Urinary bladder (tissue), 4 donors: ENCODE measurements around the gene CDK2. TPM values are rescaled to one million over a fixed set of nuclear protein-coding genes. Genes with fewer than 3 reads are reported as not detected.
"Not testable (repeated sequence)": the region's sequence is repeated elsewhere in the genome, so short reads cannot be mapped to it uniquely, and the experiment has no call there.

Source experiments
- DNase-seq: peaks from one replicate; pipeline ENCODE4 v3.0.0-alpha.2; 2015; ENCODE audit errors: extremely low spot score
- H3K27ac ChIP-seq: one replicate; pipeline ENCODE4 v1.5.1; 2013; ENCODE audit warnings: low read depth, mild to moderate bottlenecking, moderate library complexity
- H3K36me3 ChIP-seq: one replicate; pipeline ENCODE4 v1.6.1; 2013; ENCODE audit warnings: mild to moderate bottlenecking, moderate library complexity; ENCODE audit not compliant: insufficient read depth
- H3K4me1 ChIP-seq: one replicate; pipeline ENCODE4 v1.6.1; 2013; ENCODE audit warnings: mild to moderate bottlenecking, moderate library complexity; ENCODE audit not compliant: insufficient read depth
- H3K4me3 ChIP-seq: one replicate; pipeline ENCODE4 v1.5.1; 2013; ENCODE audit warnings: low read depth, low read length
- WGBS: extraction: QIAGEN DNeasy Blood & Tissue Kit; methylation state at CpG from one replicate; pipeline ENCODE4 v1.1.7; 2013; 5-methylcytosine and 5-hydroxymethylcytosine counted together
- polyA plus RNA-seq: library from polyadenylated mRNA; stranded (reverse); fragments of 200-250 nt; gene quantifications from one replicate; pipeline ENCODE4 v1.2.3, GENCODE V29; 2013
- total RNA-seq: library from RNA; depleted of rRNA; stranded (reverse); fragments of >200 nt; gene quantifications from one replicate; pipeline ENCODE4 v1.2.3, GENCODE V29; 2014
- donor health status: healthy with polysubstance abuse.
- donor health status: healthy.

The CDK2 gene
- total and polyA plus RNA-seq, 2 donors = 32.3 to 33.6 TPM

DNA sequence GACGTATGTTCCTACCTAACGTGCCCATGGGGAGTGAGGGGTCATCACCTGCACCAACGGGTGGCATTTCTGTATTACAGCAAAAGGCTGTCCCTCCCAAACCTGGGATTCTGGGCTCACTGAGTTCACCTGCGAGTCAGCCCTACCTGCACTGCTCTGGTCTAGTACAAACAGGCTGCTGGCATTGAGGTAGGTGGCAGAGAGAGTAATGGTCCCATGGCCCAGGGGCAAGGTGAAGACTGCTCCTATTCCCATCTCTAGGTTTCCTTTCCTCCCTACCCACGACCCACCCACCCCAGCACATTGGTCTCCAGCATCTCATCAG, 30.9 kb downstream of the CDK2 start:
- Histone ChIP-seq H3K4me3 (peak overlapping the region; percentile 53), H3K36me3 (peaks cover 6% of the 10 kb centered on the region), H3K27ac (peak overlapping the region; percentile 47), H3K4me1 (no peaks in the 10 kb centered on the region)
- 3% methylated on average over 5 of the region's 5 CpGs for WGBS
- DNase-seq = no peak

DNA sequence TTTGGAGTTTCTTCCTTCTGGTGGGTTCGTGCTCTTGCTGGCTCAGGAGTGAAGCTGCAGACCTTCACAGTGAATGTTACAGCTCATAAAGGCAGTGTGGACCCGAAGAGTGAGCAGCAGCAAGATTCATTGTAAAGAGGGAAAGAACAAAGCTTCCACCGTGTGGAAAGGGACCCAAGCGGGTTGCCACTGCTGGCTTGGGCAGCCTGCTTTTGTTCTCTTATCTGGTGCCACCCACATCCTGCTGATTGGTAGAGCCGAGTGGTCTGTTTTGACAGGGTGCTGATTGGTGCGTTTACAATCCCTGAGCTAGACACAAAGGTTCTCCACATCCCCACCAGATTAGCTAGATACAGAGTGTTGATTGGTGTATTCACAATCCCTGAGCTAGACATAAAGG, 32.9 kb downstream of the CDK2 start:
- H3K27ac ChIP-seq, DNase-seq, H3K4me3 ChIP-seq, H3K36me3 ChIP-seq, H3K4me1 ChIP-seq: not testable (repeated sequence)
- WGBS = 79% methylated on average over 5 of the region's 6 CpGs

DNA sequence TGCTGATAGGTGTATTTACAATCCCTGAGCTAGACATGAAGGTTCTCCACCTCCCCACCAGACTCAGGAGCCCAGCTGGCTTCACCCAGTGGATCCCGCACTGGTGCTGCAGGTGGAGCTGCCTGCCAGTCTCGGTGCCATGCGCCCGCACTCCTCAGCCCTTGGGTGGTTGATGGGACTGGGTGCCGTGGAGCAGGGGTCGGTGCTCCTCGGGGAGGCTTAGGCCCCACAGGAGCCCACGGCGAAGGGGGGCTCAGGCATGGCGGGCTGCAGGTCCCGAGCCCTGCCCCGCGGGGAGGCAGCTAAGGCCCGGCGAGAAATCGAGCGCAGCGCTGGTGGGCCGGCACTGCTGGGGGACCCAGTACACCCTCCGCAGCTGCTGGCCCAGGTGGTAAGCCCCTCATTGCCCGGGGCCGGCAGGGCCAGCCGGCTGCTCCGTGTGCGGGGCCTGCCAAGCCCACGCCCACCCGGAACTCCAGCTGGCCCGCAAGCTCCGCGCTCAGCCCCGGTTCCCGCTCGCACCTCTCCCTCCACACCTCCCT, 33.4 kb downstream of the CDK2 start:
- H3K4me1 ChIP-seq, H3K4me3 ChIP-seq, H3K27ac ChIP-seq, DNase-seq, H3K36me3 ChIP-seq: not testable (repeated sequence)
- 97% methylated on average over 33 of the region's 33 CpGs for WGBS

DNA sequence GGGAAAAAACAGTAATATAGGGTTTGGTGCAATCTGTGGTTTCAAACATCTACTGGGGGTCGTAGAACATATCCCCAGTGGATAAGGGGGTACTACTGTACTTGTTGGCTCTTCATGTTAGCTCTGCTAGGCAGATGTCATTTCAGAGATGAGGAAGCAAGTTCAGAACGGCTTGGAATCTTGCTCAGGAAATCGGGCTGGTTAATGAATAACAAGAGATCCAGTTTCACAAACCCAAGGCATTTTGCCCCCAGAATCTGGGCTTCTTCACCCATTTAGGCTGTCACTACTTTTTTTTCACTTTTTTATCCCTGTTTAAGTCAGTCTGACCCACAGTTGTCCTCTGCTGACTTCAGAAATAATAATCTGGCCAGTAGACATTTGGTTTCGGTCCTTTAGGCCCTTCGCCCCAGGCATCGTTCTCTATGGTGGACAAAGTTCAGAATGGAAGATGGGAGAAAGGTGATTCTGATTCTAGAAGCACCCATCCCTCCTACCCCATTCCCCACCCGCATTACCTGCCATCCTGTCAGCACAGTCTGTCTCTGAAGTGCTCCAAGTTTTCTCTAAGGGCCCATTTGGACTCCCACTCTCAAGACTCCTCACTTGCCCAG, 35.0 kb downstream of the CDK2 start:
- H3K4me3 ChIP-seq = no peak overlapping the region
- no peaks in the 10 kb centered on the region for H3K4me1 ChIP-seq
- H3K27ac ChIP-seq = no peak overlapping the region
- no peak for DNase-seq
- 80% methylated on average over 7 of the region's 7 CpGs for WGBS
- no peaks in the 10 kb centered on the region for H3K36me3 ChIP-seq

GRCh38 chr12:56003376-56003775, 36.7 kb downstream of the CDK2 start:
- 84% methylated on average over 5 of the region's 5 CpGs for WGBS
- not testable (repeated sequence) for H3K27ac ChIP-seq, H3K4me1 ChIP-seq, H3K4me3 ChIP-seq, DNase-seq, H3K36me3 ChIP-seq

- WGBS = 88% methylated on average over 10 of the region's 10 CpGs
- H3K36me3 ChIP-seq = no peaks in the 10 kb centered on the region
These were observed 37.6 kb downstream of the CDK2 start for GRCh38 chr12:56004211-56004610.

DNA sequence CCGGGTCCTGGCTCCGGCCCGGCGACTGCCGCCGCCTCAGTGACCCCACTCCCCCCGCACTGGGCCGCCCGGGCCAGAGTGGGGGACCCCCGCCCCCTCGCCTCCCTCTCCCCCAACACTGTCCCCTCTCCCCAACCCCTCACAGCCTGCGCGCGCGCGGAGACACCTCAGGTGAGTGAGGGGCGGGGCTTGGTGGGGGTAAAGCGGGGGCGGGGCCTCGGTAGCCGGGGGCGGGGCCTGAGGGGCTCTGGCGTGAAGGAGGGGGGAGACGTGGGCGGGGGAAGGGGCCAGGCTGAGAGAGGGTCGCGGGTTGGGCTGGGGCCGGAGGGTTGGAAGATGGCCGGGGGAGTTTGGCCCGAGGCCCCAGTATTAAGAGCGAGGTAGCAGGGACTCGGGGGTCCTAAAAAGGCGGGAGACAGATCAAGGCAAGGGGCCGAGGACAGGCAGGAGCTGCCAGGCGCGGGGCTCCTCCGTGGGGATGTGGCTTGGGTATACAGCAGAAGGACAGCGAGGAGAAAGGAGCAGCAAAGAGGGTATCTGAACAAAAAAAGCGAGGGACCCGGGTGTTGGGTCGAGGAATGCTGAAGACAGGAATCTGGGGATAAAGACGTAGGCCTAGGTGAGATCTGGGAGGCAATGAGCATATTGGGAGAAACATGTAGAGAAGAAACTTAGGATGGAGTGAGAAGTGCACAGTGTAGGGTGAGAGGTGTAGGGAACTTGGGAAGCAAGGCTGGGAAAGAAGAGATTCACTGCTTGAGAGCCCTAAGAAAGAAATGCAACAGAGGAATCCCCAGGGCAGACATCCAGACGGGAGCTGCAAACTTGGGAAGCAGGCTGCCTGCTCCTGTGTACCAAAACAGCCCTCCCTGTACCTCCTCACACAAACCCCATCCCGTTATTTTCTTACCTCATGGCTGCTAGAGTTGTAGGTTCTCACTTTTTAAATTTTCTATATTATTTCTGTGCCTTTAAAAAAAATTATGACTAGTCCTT, 41.2 kb downstream of the CDK2 start:
- no peak for DNase-seq
- WGBS = under 1% methylated on average over 44 of the region's 44 CpGs
- H3K36me3 ChIP-seq = no peaks in the 10 kb centered on the region
- peak overlapping the region; percentile 97 for H3K4me3 ChIP-seq
- peak overlapping the region; percentile 92 for H3K27ac ChIP-seq
- no peaks in the 10 kb centered on the region for H3K4me1 ChIP-seq

More at GRCh38 chr12:56004211-56004610, 37.6 kb downstream of the CDK2 start:
- DNase-seq = no peak
- Histone ChIP-seq H3K4me3 (no peak overlapping the region), H3K27ac (no peak overlapping the region), H3K4me1 (no peaks in the 10 kb centered on the region)

DNA sequence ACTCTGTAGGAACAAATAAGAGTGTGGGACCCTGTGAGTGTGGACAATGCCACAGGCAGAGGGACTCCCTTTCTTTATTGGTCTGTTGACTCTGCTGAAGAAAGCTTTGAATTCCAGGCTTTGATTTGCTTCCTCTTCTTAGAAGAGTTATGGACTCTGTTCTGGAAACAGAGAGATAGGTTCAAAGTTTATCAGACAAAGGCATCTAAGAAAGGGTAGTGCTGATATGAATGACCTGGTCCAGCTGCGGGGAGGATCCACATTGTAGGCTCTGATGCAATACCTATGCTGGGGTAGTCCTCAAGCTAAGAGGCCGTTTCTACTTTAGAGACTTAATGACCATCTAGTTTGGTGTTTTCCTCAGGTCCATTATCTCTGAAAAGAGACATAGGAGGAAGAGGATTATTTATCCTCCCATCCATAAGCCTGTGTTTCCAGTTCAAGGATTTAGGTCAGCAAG, 43.5 kb downstream of the CDK2 start:
- H3K4me1 ChIP-seq = no peaks in the 10 kb centered on the region
- no peak overlapping the region for H3K27ac ChIP-seq
- no peaks in the 10 kb centered on the region for H3K36me3 ChIP-seq
- WGBS = 71% methylated on average over 2 of the region's 2 CpGs
- DNase-seq = no peak
- H3K4me3 ChIP-seq = no peak overlapping the region

GRCh38 chr12:56011509-56012090, 45.0 kb downstream of the CDK2 start:
- WGBS = 94% methylated on average over 2 of the region's 2 CpGs
- DNase-seq = no peak

GRCh38 chr12:56013482-56013881, 46.9 kb downstream of the CDK2 start:
- 80% methylated on average over 5 of the region's 5 CpGs for WGBS
- no peak overlapping the region for H3K27ac ChIP-seq
- H3K4me1 ChIP-seq = no peaks in the 10 kb centered on the region

More at GRCh38 chr12:56011509-56012090, 45.0 kb downstream of the CDK2 start:
- no peak overlapping the region for H3K4me3 ChIP-seq
- H3K36me3 ChIP-seq = no peaks in the 10 kb centered on the region
- H3K4me1 ChIP-seq = no peaks in the 10 kb centered on the region
- no peak overlapping the region for H3K27ac ChIP-seq

GRCh38 chr12:56014205-56014604, 47.6 kb downstream of the CDK2 start:
- 51% methylated on average over 2 of the region's 2 CpGs for WGBS
- H3K4me3 ChIP-seq = no peak overlapping the region
- no peak overlapping the region for H3K27ac ChIP-seq
- H3K4me1 ChIP-seq = no peaks in the 10 kb centered on the region
- DNase-seq = no peak
- H3K36me3 ChIP-seq = no peaks in the 10 kb centered on the region

More at GRCh38 chr12:56013482-56013881, 46.9 kb downstream of the CDK2 start:
- DNase-seq = no peak
- no peaks in the 10 kb centered on the region for H3K36me3 ChIP-seq
- no peak overlapping the region for H3K4me3 ChIP-seq

DNA sequence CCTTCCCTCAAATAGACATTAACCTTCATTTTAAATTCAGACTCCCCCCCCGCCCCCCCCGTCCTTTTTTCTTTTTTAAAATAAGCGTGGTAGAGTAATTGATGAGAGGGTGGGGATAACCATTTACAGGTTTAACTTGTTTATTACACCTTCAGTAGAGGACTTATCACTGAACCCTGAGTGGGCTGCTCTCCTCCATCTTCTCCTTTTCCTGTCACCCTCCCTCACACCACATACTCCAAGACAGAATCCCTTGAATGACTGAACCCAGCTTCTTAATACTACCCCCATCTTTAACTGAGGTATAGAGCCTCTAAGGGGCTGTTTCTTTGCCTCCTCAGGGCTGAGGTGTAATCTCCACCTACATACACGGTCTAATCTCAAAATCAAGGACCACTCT, 50.6 kb downstream of the CDK2 start:
- WGBS = 85% methylated on average over 4 of the region's 4 CpGs
- Histone ChIP-seq H3K4me3 (no peak overlapping the region), H3K36me3 (no peaks in the 10 kb centered on the region), H3K4me1 (no peaks in the 10 kb centered on the region), H3K27ac (no peak overlapping the region)
- no peak for DNase-seq

GRCh38 chr12:56018356-56018755, 51.7 kb downstream of the CDK2 start:
- no peak for DNase-seq
- Histone ChIP-seq H3K36me3 (no peaks in the 10 kb centered on the region), H3K4me1 (no peaks in the 10 kb centered on the region), H3K27ac (no peak overlapping the region), H3K4me3 (no peak overlapping the region)
- 96% methylated on average over 1 of the region's 1 CpG for WGBS
